Measurements from ENCODE around the gene MLIP. TPM values are rescaled to one million over a fixed set of nuclear protein-coding genes. Genes with fewer than 3 reads are reported as not detected.

Gene MLIP
- total RNA-seq, 1 donor from 2014 or later, result 0.58 TPM

Other genes with a start within 250 kb of the MLIP start
- 4.8 TPM in 1 of 2 replicates, not detected in the other for gene TINAG, start 197.0 kb downstream of the MLIP start, total RNA-seq